ENCODE results near the gene ATP7B. TPM values are rescaled to one million over a fixed set of nuclear protein-coding genes. Genes with fewer than 3 reads are reported as not detected.
"Not testable (repeated sequence)": the region's sequence is repeated elsewhere in the genome, so short reads cannot be mapped to it uniquely, and the experiment has no call there.

Gene ATP7B
- total RNA-seq, 1 donor from 2014 or later: 0.65 TPM

DNA sequence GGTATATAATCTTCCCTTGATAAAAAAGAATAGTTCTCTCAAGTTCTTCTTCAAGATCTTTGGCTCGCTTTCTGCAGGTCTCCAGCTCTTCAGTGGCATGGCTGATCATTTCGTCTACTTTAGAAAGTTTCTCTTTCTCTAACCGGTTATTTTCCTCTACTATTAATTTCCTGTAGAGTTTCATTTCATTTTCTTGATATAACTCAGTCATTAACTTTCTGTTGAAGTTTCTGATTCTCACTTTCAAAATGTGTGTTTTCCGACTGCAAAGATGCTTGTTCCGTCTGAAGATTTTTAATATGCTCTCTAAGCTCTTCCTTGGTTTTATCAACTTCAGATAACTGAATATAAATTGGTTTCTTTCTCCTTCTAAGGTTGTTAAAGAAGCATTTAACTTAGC lies 102.0 kb downstream of the ATP7B start:
- not testable (repeated sequence) for H3K36me3 Mint-ChIP-seq (ENCODE audit: low read depth); H3K27me3 Mint-ChIP-seq; H3K9me3 Mint-ChIP-seq; DNase-seq
- Mint-ChIP-seq H3K27ac (peak overlapping the region; percentile 65), H3K4me1 (peaks cover 30% of the 10 kb centered on the region), H3K4me3 (peak overlapping the region; percentile 43)
- intact Hi-C loops (cut with micrococcal nuclease): loop anchor here (1.0 kb wide), 1 partner anchor 90 kb away; no protein-coding TSS in a partner anchor

DNA sequence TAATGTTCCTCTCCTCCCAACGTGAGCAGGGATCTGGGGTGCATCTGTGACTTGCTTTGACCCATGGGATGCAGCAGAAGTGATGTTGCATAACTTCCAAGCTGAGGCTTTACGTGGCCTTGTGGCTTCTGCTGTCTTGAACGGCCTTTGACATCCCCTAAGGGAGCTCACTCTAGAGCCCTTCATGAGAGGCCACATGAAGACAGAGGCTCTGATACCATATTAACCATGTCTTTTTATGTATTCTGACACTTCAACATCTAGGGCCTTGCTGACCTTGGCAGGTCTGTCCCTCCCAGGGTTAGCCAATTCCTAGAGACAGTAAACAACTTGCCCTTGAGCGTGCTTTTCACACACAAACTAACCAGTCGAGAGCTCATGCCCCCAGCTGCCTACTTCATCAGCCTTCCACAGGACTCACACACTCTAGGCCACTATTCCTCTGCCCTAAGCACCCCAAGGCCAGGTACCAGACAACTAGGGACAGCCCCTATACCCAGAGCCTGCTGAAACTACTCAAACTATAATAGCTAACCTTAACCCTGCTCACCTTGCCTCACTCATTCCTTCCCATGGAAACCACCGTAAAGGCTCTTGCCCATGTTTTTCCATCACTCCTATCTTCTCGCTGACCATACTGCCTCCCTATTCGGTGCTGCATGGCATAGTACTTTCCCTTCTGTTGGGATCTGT lies 104.1 kb downstream of the ATP7B start:
- peaks cover 29% of the 10 kb centered on the region for H3K4me1 Mint-ChIP-seq
- DNase-seq: no peak
- intact Hi-C loops (cut with micrococcal nuclease): no loop called here
- no peaks in the 10 kb centered on the region for H3K9me3 Mint-ChIP-seq
- H3K27ac Mint-ChIP-seq: peak overlapping the region; percentile 12
- peaks cover 2% of the 10 kb centered on the region for H3K27me3 Mint-ChIP-seq
- H3K4me3 Mint-ChIP-seq: no peak overlapping the region
- H3K36me3 Mint-ChIP-seq (ENCODE audit: low read depth): peaks cover 2% of the 10 kb centered on the region

DNA sequence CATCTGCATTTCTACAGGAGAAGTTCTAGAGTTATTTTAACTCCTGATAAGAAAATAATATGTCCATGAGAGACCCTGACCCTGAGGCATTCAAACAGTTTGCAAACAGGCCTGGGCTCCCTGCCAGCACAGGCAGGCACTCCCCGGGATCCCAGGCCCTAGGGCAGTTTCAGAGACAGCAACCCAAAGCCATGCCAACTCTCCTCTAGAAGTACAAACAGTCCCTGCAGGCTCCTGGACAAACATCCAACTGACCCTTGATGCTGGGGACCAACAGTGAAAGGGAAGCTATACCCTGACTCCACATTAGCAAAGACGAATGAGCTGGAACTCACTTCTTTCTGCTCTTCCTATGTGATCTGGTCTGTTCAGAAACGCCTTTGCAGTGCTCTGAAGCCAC lies 104.7 kb downstream of the ATP7B start:
- Mint-ChIP-seq H3K4me3 (no peak overlapping the region), H3K9me3 (no peaks in the 10 kb centered on the region), H3K27me3 (peaks cover 5% of the 10 kb centered on the region), H3K4me1 (peaks cover 29% of the 10 kb centered on the region), H3K27ac (no peak overlapping the region), H3K36me3 (ENCODE audit: low read depth) (peaks cover 2% of the 10 kb centered on the region)
- DNase-seq: no peak
- intact Hi-C loops (cut with micrococcal nuclease): no loop called here

DNA sequence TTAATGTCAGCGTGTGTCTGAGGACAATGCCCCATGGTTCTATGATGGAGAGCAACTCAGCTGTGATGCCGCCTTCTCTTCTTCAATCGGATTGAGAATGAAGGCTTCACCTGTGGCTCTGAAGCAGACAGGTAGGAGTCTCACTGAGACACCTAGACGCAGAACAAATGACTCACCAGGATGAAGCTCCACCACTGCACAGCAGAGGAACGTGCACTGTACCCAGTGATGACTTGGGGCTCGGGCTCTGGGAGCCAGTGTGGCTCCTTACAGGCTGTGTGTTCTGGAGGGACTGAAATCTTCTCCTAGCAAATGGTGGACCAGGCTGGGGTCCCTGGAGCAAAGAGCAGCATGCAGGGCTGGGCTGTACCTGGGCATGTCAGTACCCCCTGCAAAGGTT lies 105.5 kb downstream of the ATP7B start:
- Mint-ChIP-seq H3K4me1 (peaks cover 27% of the 10 kb centered on the region), H3K27ac (no peak overlapping the region), H3K4me3 (no peak overlapping the region), H3K9me3 (no peaks in the 10 kb centered on the region), H3K36me3 (ENCODE audit: low read depth) (peaks cover 2% of the 10 kb centered on the region), H3K27me3 (peaks cover 6% of the 10 kb centered on the region)
- intact Hi-C loops (cut with micrococcal nuclease): no loop called here
- no peak for DNase-seq

DNA sequence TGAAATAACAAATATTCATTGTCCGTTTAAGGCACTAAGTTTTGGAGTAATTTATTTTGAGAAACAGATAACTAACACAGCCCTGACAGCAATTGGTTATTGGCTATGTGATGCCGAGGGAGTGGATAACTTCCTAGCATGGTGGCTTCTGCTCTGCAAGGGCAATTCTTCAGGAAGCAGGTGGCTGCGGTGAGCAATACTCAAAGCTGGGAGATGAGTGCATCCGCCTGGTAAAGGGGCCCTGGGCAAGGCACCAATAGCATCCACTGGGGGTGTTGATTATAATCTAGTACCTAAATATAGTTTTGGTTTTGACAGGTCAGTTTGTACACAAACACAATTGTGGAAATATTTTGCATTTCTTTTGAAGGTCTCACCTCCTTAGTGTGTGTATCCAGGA lies 108.5 kb downstream of the ATP7B start:
- Mint-ChIP-seq H3K36me3 (ENCODE audit: low read depth) (peaks cover 2% of the 10 kb centered on the region), H3K9me3 (no peaks in the 10 kb centered on the region), H3K27me3 (peaks cover 14% of the 10 kb centered on the region), H3K4me1 (peaks cover 10% of the 10 kb centered on the region), H3K4me3 (no peak overlapping the region), H3K27ac (no peak overlapping the region)
- DNase-seq: no peak
- intact Hi-C loops (cut with micrococcal nuclease): no loop called here

DNA sequence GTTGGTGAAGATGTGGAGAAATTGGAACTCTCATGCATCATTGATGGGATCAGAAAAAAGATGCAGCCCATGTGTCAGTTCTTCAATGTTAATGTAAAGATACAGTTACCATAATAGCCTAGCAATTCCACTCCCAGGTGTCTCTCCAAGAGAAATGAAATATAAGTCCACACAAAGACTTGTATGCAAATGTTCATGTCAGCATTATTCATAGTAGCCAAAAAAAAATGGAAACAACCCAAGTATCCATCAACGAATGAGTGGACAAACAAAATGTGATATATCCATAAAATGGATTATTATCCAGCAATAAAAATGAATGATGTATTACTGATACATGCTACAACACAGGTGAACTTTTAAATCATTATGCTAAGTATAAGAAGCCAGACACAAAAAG lies 110.8 kb downstream of the ATP7B start:
- H3K36me3 Mint-ChIP-seq (ENCODE audit: low read depth): no peaks in the 10 kb centered on the region
- peaks cover 4% of the 10 kb centered on the region for H3K4me1 Mint-ChIP-seq
- no peaks in the 10 kb centered on the region for H3K9me3 Mint-ChIP-seq
- no peak overlapping the region for H3K4me3 Mint-ChIP-seq
- H3K27ac Mint-ChIP-seq: no peak overlapping the region
- intact Hi-C loops (cut with micrococcal nuclease): no loop called here
- DNase-seq: no peak
- peaks cover 14% of the 10 kb centered on the region for H3K27me3 Mint-ChIP-seq

DNA sequence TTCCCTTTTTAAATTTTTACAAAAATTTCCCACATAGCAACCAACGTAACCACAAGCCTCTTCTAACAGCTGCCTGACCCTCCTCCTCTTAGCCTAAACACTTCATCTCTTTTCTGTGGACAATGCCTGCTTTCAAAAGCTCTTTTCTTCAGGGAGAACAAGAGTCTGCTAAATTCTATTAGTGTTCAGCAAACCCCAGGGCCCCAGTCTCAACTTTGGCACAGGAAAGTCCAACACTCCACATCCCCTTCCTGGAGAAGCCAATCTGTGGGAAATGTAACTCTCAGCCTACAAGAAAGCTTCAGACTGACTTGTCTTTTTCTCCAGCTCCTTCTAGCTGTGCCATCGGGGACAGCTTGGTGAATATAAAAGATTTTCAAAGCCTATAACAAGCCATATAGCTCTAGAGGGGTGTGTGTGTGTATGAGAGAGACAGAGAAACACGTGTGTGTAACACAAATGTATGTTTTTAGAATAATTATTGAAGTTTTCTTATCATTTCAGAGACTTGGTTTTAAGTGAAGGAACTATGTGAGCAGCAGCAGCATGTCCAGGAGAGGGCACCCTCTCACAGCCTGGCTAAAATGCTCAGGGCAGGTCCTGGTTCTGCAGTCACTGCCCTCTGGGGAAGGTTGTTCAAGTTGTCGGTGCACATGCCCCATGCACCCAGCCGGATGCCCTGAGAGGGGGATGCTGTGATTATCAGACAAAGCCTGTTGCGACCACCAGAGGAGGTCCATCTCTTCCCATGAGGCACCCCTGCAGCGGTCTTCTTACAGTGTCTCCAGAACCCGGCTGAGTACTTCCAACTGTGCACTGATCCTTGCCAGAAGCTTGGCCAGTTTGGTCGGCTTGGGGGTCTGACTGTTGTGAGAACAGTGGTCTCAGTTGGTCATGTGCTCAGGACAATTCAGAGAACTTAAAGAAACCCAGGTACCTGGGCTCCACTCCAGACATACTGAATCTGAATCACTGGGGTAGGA lies 115.1 kb downstream of the ATP7B start:
- Mint-ChIP-seq H3K36me3 (ENCODE audit: low read depth) (no peaks in the 10 kb centered on the region), H3K9me3 (no peaks in the 10 kb centered on the region), H3K4me1 (no peaks in the 10 kb centered on the region), H3K27ac (no peak overlapping the region), H3K27me3 (peaks cover 13% of the 10 kb centered on the region), H3K4me3 (no peak overlapping the region)
- peak; percentile 83 for DNase-seq
- intact Hi-C loops (cut with micrococcal nuclease): loop anchor here (1.0 to 5.0 kb wide), 2 partner anchors 231 to 301 kb away; no protein-coding TSS in a partner anchor

DNA sequence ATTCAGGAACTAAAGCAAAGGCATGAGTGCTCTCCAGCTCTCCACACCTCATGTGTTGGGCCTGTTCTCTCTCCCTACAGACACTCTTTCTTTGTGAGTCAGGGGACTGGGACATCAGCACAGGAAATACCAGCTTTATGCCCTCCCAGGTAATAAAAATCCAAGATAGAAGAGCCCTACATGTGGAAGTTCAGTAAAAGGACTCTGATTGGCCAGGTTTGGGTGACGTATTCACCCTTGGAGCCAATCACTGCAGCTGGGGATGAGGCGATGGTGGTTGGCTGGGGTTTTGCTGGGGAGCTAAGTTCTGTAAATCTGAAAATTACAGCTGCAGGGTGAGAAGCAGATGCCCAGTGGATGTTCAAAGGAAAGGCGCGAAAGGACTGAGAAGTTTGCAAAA lies 117.0 kb downstream of the ATP7B start:
- Mint-ChIP-seq H3K9me3 (no peaks in the 10 kb centered on the region), H3K27ac (no peak overlapping the region), H3K4me3 (no peak overlapping the region), H3K36me3 (ENCODE audit: low read depth) (no peaks in the 10 kb centered on the region), H3K4me1 (no peaks in the 10 kb centered on the region), H3K27me3 (peaks cover 8% of the 10 kb centered on the region)
- no peak for DNase-seq
- intact Hi-C loops (cut with micrococcal nuclease): no loop called here

DNA sequence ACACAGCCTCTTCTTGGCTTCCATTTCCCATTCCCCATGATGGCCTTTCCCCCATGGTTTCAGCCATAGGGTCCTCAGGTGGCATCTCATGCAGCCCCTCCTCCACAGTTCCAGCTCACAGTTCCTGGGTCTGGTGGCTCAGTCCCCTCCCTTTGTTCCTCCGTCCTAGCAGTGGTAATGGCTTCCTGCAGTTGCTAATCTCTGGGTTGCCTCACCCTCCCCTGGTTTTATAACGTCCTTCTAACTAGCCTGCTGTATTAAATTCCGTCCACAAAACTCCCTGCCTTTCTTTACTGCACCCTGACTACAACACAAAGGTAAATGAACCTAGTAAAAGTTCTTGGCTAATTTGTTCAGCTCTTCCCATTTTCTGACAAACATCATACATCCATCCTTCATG lies 118.6 kb downstream of the ATP7B start:
- Mint-ChIP-seq H3K27ac (no peak overlapping the region), H3K4me3 (no peak overlapping the region), H3K9me3 (no peaks in the 10 kb centered on the region), H3K4me1 (no peaks in the 10 kb centered on the region), H3K27me3 (peaks cover 9% of the 10 kb centered on the region), H3K36me3 (ENCODE audit: low read depth) (no peaks in the 10 kb centered on the region)
- intact Hi-C loops (cut with micrococcal nuclease): no loop called here
- no peak for DNase-seq

DNA sequence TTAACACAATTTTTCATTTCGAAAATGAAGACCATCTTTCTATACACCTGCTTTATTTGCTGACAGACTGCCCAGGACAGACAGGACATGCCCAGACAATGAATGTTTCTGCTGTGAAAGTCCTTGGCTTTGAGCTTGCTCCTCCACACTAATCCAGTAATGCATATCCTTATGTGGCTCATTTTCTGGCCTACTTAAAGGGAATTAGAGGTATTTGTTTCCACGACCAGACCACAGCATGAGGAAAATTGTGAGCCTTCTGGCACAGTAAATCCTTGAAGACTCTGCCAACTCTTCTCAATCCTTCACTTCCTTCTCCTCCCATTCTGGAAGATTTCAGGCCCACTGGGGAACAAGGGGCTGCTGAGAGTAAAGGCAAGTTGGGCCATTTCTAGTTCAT lies 123.8 kb downstream of the ATP7B start:
- H3K27ac Mint-ChIP-seq: no peak overlapping the region
- H3K36me3 Mint-ChIP-seq (ENCODE audit: low read depth): no peaks in the 10 kb centered on the region
- no peak for DNase-seq
- H3K27me3 Mint-ChIP-seq: peaks cover 17% of the 10 kb centered on the region
- no peaks in the 10 kb centered on the region for H3K4me1 Mint-ChIP-seq
- no peak overlapping the region for H3K4me3 Mint-ChIP-seq
- no peaks in the 10 kb centered on the region for H3K9me3 Mint-ChIP-seq
- intact Hi-C loops (cut with micrococcal nuclease): no loop called here

DNA sequence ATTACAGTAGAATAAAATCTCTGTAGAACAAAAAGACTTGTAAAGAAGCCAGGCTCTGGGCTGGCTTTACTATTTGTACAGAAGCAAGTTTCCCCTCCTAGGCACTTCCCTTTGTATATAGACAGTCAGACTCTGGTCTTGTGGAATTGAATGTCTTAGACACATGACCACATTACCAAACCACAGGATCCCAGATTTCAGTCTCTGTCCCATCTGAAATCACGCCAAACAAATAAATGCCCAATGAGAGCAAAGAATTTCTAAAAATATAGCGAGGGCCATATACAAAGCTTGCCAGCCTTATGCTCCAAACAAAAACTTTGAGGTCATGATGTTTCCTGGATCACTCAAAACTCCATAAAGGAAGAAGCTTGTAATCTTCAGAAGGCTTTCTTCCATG lies 125.6 kb downstream of the ATP7B start:
- H3K27ac Mint-ChIP-seq: no peak overlapping the region
- no peaks in the 10 kb centered on the region for H3K9me3 Mint-ChIP-seq
- H3K27me3 Mint-ChIP-seq: peaks cover 13% of the 10 kb centered on the region

DNA sequence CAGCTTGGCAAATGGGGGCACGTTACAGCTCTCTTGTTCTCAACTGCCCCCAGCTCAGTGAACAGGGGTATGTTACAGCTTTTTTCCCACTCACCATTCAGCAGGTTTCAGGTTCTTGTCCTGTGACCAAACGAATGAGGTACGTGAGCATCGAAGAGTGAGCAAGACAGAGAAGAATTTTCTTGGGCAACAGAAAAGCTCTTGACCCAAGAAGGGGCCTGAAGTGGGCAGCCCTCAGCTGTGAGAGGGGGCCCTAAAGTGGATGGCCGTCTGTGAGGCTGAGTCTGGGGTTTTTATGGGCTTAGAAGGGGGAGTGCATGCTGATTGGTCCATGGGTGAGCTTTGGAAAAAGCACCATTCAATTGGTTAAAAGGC lies 128.0 kb downstream of the ATP7B start:
- H3K36me3 Mint-ChIP-seq (ENCODE audit: low read depth): no peaks in the 10 kb centered on the region
- H3K4me3 Mint-ChIP-seq: no peak overlapping the region
- H3K9me3 Mint-ChIP-seq: no peaks in the 10 kb centered on the region
- H3K27ac Mint-ChIP-seq: no peak overlapping the region
- peaks cover 9% of the 10 kb centered on the region for H3K27me3 Mint-ChIP-seq
- intact Hi-C loops (cut with micrococcal nuclease): no loop called here
- no peak for DNase-seq
- H3K4me1 Mint-ChIP-seq: no peaks in the 10 kb centered on the region

More for the DNA sequence above, 125.6 kb downstream of the ATP7B start:
- Mint-ChIP-seq H3K4me1 (no peaks in the 10 kb centered on the region), H3K36me3 (ENCODE audit: low read depth) (no peaks in the 10 kb centered on the region), H3K4me3 (no peak overlapping the region)
- DNase-seq: no peak
- intact Hi-C loops (cut with micrococcal nuclease): no loop called here

Data from activated CD4-positive, alpha-beta T cell treated with anti-CD3 and anti-CD28 coated beads, Interleukin-2, amount 10 ng/mL, durations not matched to agents 24 days and 14 days (primary cell).